Endothelial cell of umbilical vein (primary cell): ENCODE results near the gene KRTAP10-9. TPM values are rescaled to one million over a fixed set of nuclear protein-coding genes. Genes with fewer than 3 reads are reported as not detected.
"Not testable (repeated sequence)": the region's sequence is repeated elsewhere in the genome, so short reads cannot be mapped to it uniquely, and the experiment has no call there.

Experiments
- BruUV-seq: library from RNA; stranded (reverse); fragments of 400-500 nt; replicated peaks from 2 replicates; lab custom pipeline; 2021; lab: Mats Ljungman, UMichigan
- CTCF ChIA-PET: fragments of 300-600, 350-600 bp; sonication (Branson Sonifier 250); formaldehyde crosslinking; loops from one replicate; lab custom pipeline; 2021; ENCODE audit warnings: antibody characterized with exemption, inconsistent platforms; lab: Charles Lee
- POLR2A ChIA-PET: fragments of 300-600, 350-600 bp; sonication (Branson Sonifier 250); formaldehyde crosslinking; loops from one replicate; lab custom pipeline; 2021; ENCODE audit warnings: antibody characterized with exemption, inconsistent platforms; lab: Charles Lee
- DNase-seq: peaks from one replicate; pipeline ENCODE4 v3.0.0-alpha.2; 2011; ENCODE audit warnings: low read depth, low spot score
- FAIRE-seq: peaks from 2 replicates; lab custom pipeline; 2011; peaks lifted over from hg19 to GRCh38; lab: Jason Lieb, UNC
- H2AFZ ChIP-seq: 2 replicates; pipeline ENCODE4 v1.6.0; 2012; ENCODE audit warnings: low read depth, low read length, control low read depth, inconsistent platforms
- H3K27ac ChIP-seq: 2 replicates; pipeline ENCODE4 v1.5.1; 2011; ENCODE audit warnings: low read depth, mild to moderate bottlenecking, control low read depth, low read length, moderate library complexity; ENCODE audit not compliant: insufficient read depth
- H3K27me3 ChIP-seq, 2 experiments: 2 replicates each; pipeline versions ENCODE4 v1.6.0 to v1.6.1; 2011; ENCODE audit warnings: low read length in 2 of 2, mixed read lengths in 1 of 2; ENCODE audit not compliant: control insufficient read depth in 2 of 2, insufficient read depth in 2 of 2
- H3K36me3 ChIP-seq, 2 experiments: 2 replicates in 1 of 2; 3 replicates in 1 of 2; pipeline ENCODE4 v1.5.1; 2011; ENCODE audit warnings: low read length in 2 of 2, mild to moderate bottlenecking in 1 of 2, moderate library complexity in 1 of 2; ENCODE audit not compliant: control insufficient read depth in 2 of 2, insufficient read depth in 2 of 2; ENCODE audit errors: extremely low read depth in 1 of 2
- H3K4me1 ChIP-seq: 3 replicates; pipeline ENCODE4 v1.5.1; 2011; ENCODE audit warnings: mild to moderate bottlenecking, low read length; ENCODE audit not compliant: control insufficient read depth, insufficient read depth; ENCODE audit errors: extremely low read depth
- H3K4me2 ChIP-seq: 2 replicates; pipeline ENCODE4 v1.6.1; 2011; ENCODE audit warnings: low read length, control low read depth, mixed read lengths; ENCODE audit not compliant: insufficient read depth
- H3K4me3 ChIP-seq, 3 experiments: fragments of 200-600 bp in 1 of 3; sonication (generic), shearing (Covaris generic) in 1 of 3; replicated peaks in 1 of 3; 2 replicates each; pipeline ENCODE4 v1.5.1; 2011 to 2016; ENCODE audit warnings: control low read depth in 3 of 3, low read length in 3 of 3, mild to moderate bottlenecking in 2 of 3, inconsistent platforms in 1 of 3, low read depth in 1 of 3, moderate library complexity in 1 of 3; ENCODE audit not compliant: insufficient read depth in 1 of 3
- H3K79me2 ChIP-seq: 2 replicates; pipeline ENCODE4 v1.6.0; 2012; ENCODE audit warnings: low read length, inconsistent platforms; ENCODE audit not compliant: control insufficient read depth, insufficient read depth
- H3K9ac ChIP-seq: replicated peaks from 2 replicates; pipeline ENCODE3; 2011; ENCODE audit warnings: low read length, control low read depth; ENCODE audit not compliant: insufficient read depth; ENCODE audit errors: extremely low read depth
- H3K9me1 ChIP-seq: replicated peaks from 3 replicates; pipeline ENCODE4 v1.6.0; 2011; ENCODE audit warnings: mild to moderate bottlenecking, low read length; ENCODE audit not compliant: control insufficient read depth, insufficient read depth; ENCODE audit errors: extremely low read depth
- H3K9me3 ChIP-seq: replicated peaks from 2 replicates; pipeline ENCODE4 v1.5.1; 2012; ENCODE audit warnings: low read length, inconsistent platforms; ENCODE audit not compliant: control insufficient read depth, insufficient read depth
- H4K20me1 ChIP-seq: replicated peaks from 2 replicates; pipeline ENCODE3; 2011; ENCODE audit warnings: mild to moderate bottlenecking, low read length; ENCODE audit not compliant: control insufficient read depth, insufficient read depth; ENCODE audit errors: extremely low read depth
- CTCF ChIP-seq, 2 donors: IDR thresholded peaks; 1 replicate in 1 of 2; 2 replicates in 1 of 2; pipeline ENCODE4 v1.5.1; 2011; ENCODE audit warnings: low read length in 2 of 2, mild to moderate bottlenecking in 2 of 2, moderate library complexity in 2 of 2, control low read depth in 1 of 2, inconsistent platforms in 1 of 2, low read depth in 1 of 2; ENCODE audit not compliant: insufficient read depth in 1 of 2; ENCODE audit errors: extremely low read depth in 1 of 2
- EZH2 ChIP-seq: IDR thresholded peaks from 2 replicates; pipeline ENCODE4 v1.6.1; 2012; ENCODE audit warnings: borderline replicate concordance, low read depth, mild to moderate bottlenecking, moderate library complexity, low read length, inconsistent platforms; ENCODE audit not compliant: severe bottlenecking
- FOS ChIP-seq: IDR thresholded peaks from 2 replicates; pipeline ENCODE4 v1.6.1; 2011; ENCODE audit warnings: mild to moderate bottlenecking, low read length, moderate library complexity, borderline replicate concordance; ENCODE audit not compliant: insufficient read depth
- MAX ChIP-seq: IDR thresholded peaks from 2 replicates; pipeline ENCODE4 v1.6.1; 2011; ENCODE audit not compliant: insufficient read depth, insufficient read length
- POLR2A ChIP-seq: IDR thresholded peaks from 2 replicates; pipeline ENCODE4 v1.6.1; 2012; ENCODE audit warnings: low read depth, mild to moderate bottlenecking, control low read depth, low read length
- dilution Hi-C: fragments of 300-500 bp; cut with MboI; formaldehyde crosslinking; loops from one replicate; pipeline ENCODE4 v1.15.0; 2019; ENCODE audit warnings: low sequenced_read_pairs; ENCODE audit not compliant: extremely low pct_ligation_motif_present
- intact Hi-C: fragments of 100-400 bp; cut with micrococcal nuclease; formaldehyde crosslinking; loops from one replicate; pipeline ENCODE4 v1.10.0; 2022
- polyA plus RNA-seq, 4 experiments: library from polyadenylated mRNA; depleted of rRNA in 3 of 4; stranded (reverse) in 3 of 4; unstranded in 1 of 4; fragments of >200 nt; gene quantifications; 2 replicates each; pipeline versions ENCODE4 v1.2.1 to v1.2.3, GENCODE V29; 2011 to 2012; ENCODE audit warnings: missing spikeins in 1 of 4
- total RNA-seq: library from RNA; stranded (reverse); gene quantifications from 2 replicates; pipeline ENCODE4 v1.2.3, GENCODE V29; 2021

Gene KRTAP10-9
- total and polyA plus RNA-seq, 2 donors (not counting 3 experiments of a cell fraction or from before 2014, with no cell fraction given) = not detected

GRCh38 chr21:44599264-44600029 is 27.4 kb upstream of the KRTAP10-9 start:
- dilution Hi-C loops (no loop called here), intact Hi-C loops (no loop called here)
- H3K9ac ChIP-seq = no peak overlapping the region
- ChIA-PET POLR2A (no interaction called here), CTCF (interaction anchor here (1.4 kb wide), 1 partner anchor 194 kb away, joined by 4 read pairs; no protein-coding TSS in a partner anchor)
- H4K20me1 ChIP-seq = no peaks in the 10 kb centered on the region
- no peaks in the 10 kb centered on the region for H3K9me1 ChIP-seq
- TF ChIP-seq POLR2A = no peak
- TF ChIP-seq FOS = no peak
- TF ChIP-seq MAX = no peak
- TF ChIP-seq CTCF (IDR thresholded peaks at IDR 0.05; ENCODE audit: extremely low read depth in 1 of 2, insufficient read depth in 1 of 2, low read depth in 1 of 2, low read length in 2 of 2) = no peak
- no peak for TF ChIP-seq EZH2
- no TSS peak for BruUV-seq
- no peak for DNase-seq
- no peak overlapping the region for H2AFZ ChIP-seq
- FAIRE-seq = no peak
- H3K4me2 ChIP-seq = no peak overlapping the region
- H3K9me3 ChIP-seq = no peaks in the 10 kb centered on the region
- no peaks in the 10 kb centered on the region for H3K79me2 ChIP-seq
- no peaks in the 10 kb centered on the region for H3K4me1 ChIP-seq
- H3K27ac ChIP-seq = no peak overlapping the region
- H3K27me3 ChIP-seq = peaks cover 0 to 2% of the 10 kb centered on the region in 2 experiments
- H3K4me3 ChIP-seq = no peak overlapping the region
- no peaks in the 10 kb centered on the region for H3K36me3 ChIP-seq

GRCh38 chr21:44600118-44600978 is 26.5 kb upstream of the KRTAP10-9 start, which contains the start of gene KRTAP10-7:
TSS of gene KRTAP10-7 (plus strand) at chr21:44600597. CDS start at chr21:44600622, 25 bp downstream.
- BruUV-seq, H3K4me2 ChIP-seq, H3K27ac ChIP-seq, H3K4me3 ChIP-seq, H3K27me3 ChIP-seq, POLR2A ChIA-PET, H3K9ac ChIP-seq, H3K36me3 ChIP-seq, DNase-seq, H3K4me1 ChIP-seq, H4K20me1 ChIP-seq, H3K9me3 ChIP-seq, dilution Hi-C loops, H3K79me2 ChIP-seq, FAIRE-seq, intact Hi-C loops, H2AFZ ChIP-seq, H3K9me1 ChIP-seq: not testable (repeated sequence)
- CTCF ChIA-PET = interaction anchor here (0.6 to 1.4 kb wide), 3 partner anchors 8 to 193 kb away, joined by 3 to 4 read pairs (median 4); partner anchors contain the start of gene KRTAP10-6

- H3K9me3 ChIP-seq, H2AFZ ChIP-seq, DNase-seq, BruUV-seq, FAIRE-seq, H3K36me3 ChIP-seq, H3K9ac ChIP-seq, H3K27ac ChIP-seq, H3K27me3 ChIP-seq, H3K9me1 ChIP-seq, H3K79me2 ChIP-seq, H3K4me1 ChIP-seq, POLR2A ChIA-PET, H3K4me3 ChIP-seq, H3K4me2 ChIP-seq, dilution Hi-C loops, H4K20me1 ChIP-seq, intact Hi-C loops: not testable (repeated sequence)
- CTCF ChIA-PET = interaction anchor here (0.6 to 1.2 kb wide), 2 partner anchors 9 to 118 kb away, joined by 3 to 4 read pairs; partner anchors contain the start of gene KRTAP10-6
Observed at GRCh38 chr21:44601091-44601490, 25.8 kb upstream of the KRTAP10-9 start.
